Measurements from ENCODE around the gene SOX4. TPM values are rescaled to one million over a fixed set of nuclear protein-coding genes. Genes with fewer than 3 reads are reported as not detected.

Gene SOX4
- total RNA-seq, 1 donor from 2014 or later: 92.7 TPM

DNA sequence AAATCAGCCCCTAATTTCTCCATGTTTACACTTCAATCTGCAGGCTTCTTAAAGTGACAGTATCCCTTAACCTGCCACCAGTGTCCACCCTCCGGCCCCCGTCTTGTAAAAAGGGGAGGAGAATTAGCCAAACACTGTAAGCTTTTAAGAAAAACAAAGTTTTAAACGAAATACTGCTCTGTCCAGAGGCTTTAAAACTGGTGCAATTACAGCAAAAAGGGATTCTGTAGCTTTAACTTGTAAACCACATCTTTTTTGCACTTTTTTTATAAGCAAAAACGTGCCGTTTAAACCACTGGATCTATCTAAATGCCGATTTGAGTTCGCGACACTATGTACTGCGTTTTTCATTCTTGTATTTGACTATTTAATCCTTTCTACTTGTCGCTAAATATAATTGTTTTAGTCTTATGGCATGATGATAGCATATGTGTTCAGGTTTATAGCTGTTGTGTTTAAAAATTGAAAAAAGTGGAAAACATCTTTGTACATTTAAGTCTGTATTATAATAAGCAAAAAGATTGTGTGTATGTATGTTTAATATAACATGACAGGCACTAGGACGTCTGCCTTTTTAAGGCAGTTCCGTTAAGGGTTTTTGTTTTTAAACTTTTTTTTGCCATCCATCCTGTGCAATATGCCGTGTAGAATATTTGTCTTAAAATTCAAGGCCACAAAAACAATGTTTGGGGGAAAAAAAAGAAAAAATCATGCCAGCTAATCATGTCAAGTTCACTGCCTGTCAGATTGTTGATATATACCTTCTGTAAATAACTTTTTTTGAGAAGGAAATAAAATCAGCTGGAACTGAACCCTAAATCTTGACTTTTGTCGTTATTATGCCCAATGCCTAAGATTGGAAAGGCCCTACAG, 4.5 kb downstream of the SOX4 start:
- H3K4me3 Mint-ChIP-seq: peak overlapping the region; percentile 98
- TF ChIP-seq, protein P1, sequence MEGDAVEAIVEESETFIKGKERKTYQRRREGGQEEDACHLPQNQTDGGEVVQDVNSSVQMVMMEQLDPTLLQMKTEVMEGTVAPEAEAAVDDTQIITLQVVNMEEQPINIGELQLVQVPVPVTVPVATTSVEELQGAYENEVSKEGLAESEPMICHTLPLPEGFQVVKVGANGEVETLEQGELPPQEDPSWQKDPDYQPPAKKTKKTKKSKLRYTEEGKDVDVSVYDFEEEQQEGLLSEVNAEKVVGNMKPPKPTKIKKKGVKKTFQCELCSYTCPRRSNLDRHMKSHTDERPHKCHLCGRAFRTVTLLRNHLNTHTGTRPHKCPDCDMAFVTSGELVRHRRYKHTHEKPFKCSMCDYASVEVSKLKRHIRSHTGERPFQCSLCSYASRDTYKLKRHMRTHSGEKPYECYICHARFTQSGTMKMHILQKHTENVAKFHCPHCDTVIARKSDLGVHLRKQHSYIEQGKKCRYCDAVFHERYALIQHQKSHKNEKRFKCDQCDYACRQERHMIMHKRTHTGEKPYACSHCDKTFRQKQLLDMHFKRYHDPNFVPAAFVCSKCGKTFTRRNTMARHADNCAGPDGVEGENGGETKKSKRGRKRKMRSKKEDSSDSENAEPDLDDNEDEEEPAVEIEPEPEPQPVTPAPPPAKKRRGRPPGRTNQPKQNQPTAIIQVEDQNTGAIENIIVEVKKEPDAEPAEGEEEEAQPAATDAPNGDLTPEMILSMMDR (conservative IDR thresholded peaks at IDR 0.05): no peak
- peaks cover 5% of the 10 kb centered on the region for H3K9me3 Mint-ChIP-seq
- H3K36me3 Mint-ChIP-seq (ENCODE audit: low read depth): peaks cover 43% of the 10 kb centered on the region
- H3K27ac Mint-ChIP-seq (ENCODE audit: unreplicated experiment): peak overlapping the region; percentile 68
- peaks cover 3% of the 10 kb centered on the region for H3K27me3 Mint-ChIP-seq (ENCODE audit: low read depth)
- DNase-seq (ENCODE audit: low read depth, low spot score): no peak
- peaks cover 38% of the 10 kb centered on the region for H3K4me1 Mint-ChIP-seq

DNA sequence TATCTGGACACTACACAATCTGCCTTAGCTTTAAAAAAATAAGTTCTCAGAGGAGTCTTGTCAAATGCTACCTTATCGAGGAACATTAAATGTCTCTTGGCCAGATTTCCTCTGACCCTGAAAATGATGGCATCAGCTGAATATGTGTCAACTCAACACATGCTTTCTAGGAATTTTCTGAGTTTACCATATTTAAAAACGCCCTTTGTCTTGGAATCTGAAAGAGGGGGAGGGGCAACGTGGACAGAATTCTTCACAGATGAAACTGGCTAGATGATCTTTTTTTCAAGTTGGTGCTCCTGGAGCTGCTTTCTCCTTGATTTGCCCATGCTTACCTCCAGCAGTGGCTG, 5.1 kb downstream of the SOX4 start:
- Mint-ChIP-seq H3K27ac (ENCODE audit: unreplicated experiment) (no peak overlapping the region), H3K4me1 (peaks cover 44% of the 10 kb centered on the region), H3K4me3 (peak overlapping the region; percentile 98), H3K9me3 (peaks cover 5% of the 10 kb centered on the region), H3K36me3 (ENCODE audit: low read depth) (peaks cover 43% of the 10 kb centered on the region), H3K27me3 (ENCODE audit: low read depth) (peaks cover 3% of the 10 kb centered on the region)
- DNase-seq (ENCODE audit: low read depth, low spot score): no peak
- TF ChIP-seq, protein P1 (conservative IDR thresholded peaks at IDR 0.05): no peak

DNA sequence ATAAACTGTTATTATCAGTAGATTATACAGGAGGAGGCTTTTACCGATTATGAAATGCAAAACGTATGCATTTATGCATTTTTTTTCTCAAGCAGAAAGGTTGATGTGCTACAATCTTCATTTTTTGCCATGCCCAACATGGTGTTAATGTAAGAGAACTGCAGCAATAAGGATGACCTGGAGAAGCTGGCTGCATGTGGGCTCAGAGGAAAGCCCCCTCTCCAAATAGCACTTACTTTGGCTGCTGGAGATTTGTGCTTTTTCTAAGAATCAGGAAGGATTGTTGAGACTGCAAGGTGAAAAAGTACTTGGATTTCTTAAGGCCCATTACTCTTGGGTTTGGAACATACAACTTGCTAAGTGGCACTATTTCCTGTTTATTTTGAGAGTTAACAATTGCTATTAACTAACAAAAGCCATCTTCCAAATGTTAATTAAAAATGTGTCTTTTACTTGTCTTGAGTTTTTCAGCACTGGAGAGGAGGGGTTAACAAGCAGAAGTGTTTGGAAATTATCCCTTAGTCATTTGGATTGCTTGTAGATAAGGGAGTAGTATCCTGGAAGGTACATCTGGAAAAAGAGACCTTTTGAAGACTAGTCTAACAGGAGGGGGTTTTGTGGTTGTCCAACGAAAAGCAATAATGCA, 5.6 kb downstream of the SOX4 start:
- H3K4me1 Mint-ChIP-seq: peaks cover 50% of the 10 kb centered on the region
- H3K9me3 Mint-ChIP-seq: peaks cover 5% of the 10 kb centered on the region

DNA sequence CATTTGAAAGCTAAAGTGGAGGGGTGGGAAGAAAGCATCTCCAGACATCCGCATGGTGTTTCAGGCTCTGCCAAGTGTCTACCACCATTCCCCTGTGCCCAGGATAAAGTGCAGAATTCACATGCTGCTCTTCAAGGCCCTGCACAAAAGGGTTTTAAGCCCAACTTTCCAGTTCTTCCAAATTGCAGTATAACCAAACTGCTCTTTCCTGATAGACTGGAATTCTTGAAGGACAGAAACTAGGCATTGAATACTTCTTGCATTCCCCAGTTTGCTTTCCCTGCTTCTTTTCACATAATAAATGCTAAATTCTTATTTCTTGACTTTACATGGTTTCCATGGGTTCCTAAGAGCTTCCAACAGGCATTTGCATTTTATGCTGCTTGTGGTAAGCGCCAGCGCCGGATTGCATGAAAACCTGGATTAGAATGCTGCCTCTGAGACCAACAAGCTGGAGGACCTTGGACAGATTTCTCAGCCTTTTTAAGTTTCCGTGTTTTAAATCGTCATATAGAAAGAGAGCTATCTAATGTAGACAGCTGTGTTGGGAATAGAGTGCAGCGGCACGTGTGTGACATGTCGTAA, 7.9 kb downstream of the SOX4 start:
- DNase-seq (ENCODE audit: low read depth, low spot score): no peak
- Mint-ChIP-seq H3K4me3 (peak overlapping the region; percentile 67), H3K36me3 (ENCODE audit: low read depth) (peaks cover 37% of the 10 kb centered on the region), H3K9me3 (peaks cover 5% of the 10 kb centered on the region), H3K4me1 (peaks cover 60% of the 10 kb centered on the region), H3K27me3 (ENCODE audit: low read depth) (peaks cover 3% of the 10 kb centered on the region), H3K27ac (ENCODE audit: unreplicated experiment) (no peak overlapping the region)
- TF ChIP-seq, protein P1 (conservative IDR thresholded peaks at IDR 0.05): no peak

More for the DNA sequence above, 5.6 kb downstream of the SOX4 start:
- DNase-seq (ENCODE audit: low read depth, low spot score): no peak
- Mint-ChIP-seq H3K27ac (ENCODE audit: unreplicated experiment) (no peak overlapping the region), H3K36me3 (ENCODE audit: low read depth) (peaks cover 43% of the 10 kb centered on the region), H3K4me3 (peak overlapping the region; percentile 98), H3K27me3 (ENCODE audit: low read depth) (peaks cover 3% of the 10 kb centered on the region)
- TF ChIP-seq, protein P1 (conservative IDR thresholded peaks at IDR 0.05): no peak

DNA sequence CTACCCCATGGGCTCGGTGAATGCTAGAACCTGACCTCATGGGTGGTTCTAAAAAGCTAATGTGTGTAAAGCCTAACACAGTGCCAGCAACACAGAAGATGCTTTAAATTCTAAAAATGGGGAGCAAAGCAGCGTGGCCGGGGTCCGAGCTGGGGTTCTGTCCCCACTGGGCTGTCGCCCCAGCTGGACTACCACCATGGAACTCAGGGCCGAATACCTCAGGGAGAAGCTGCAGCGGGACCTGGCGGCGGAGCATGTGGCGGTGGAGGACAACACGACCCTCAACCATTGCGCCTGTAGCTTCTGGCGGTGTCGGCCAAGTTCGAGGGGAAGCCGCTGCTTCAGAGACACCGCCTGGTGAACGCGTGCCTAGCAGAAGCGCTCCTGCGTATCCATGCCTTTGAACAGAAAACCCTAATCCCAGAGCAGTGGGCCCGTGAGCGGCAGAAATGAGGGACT, 8.4 kb downstream of the SOX4 start:
- no peak for DNase-seq (ENCODE audit: low read depth, low spot score)
- Mint-ChIP-seq H3K36me3 (ENCODE audit: low read depth) (peaks cover 33% of the 10 kb centered on the region), H3K27ac (ENCODE audit: unreplicated experiment) (no peak overlapping the region), H3K9me3 (peaks cover 6% of the 10 kb centered on the region), H3K27me3 (ENCODE audit: low read depth) (peaks cover 2% of the 10 kb centered on the region), H3K4me3 (peak overlapping the region; percentile 67), H3K4me1 (peaks cover 55% of the 10 kb centered on the region)
- TF ChIP-seq, protein P1 (conservative IDR thresholded peaks at IDR 0.05): no peak
